GM04504 (cell line): Measurements from ENCODE around the gene SULF2.

Experiments
- DNase-seq: peaks from one replicate; pipeline ENCODE4 v3.0.0-alpha.2; 2012; ENCODE audit warnings: low read depth

Gene SULF2

GRCh38 chr20:47735412-47736400 lies 49.6 kb downstream of the SULF2 start:
- DNase-seq: no peak

DNA sequence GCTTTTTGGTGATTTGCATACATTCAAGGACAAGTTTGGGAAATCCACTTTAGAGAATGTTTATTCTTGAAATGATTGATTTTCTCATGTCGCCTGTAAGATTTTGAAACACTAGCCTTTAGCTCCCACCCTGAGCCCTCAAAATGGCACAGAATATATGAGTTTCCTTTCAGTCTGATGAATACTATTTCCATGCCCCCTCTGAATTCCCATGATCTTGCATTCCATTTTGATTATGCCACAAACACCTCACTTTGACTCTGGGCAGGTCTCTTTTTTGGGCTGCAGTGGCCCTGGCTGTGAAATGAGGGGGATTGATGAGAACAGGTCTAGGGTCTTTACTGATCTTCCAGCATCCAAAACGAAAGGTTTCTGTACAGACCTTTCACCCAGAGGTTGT lies 50.4 kb downstream of the SULF2 start:
- no peak for DNase-seq

GRCh38 chr20:47733892-47734291 lies 51.4 kb downstream of the SULF2 start:
- no peak for DNase-seq

- no peak for DNase-seq
These were observed 54.5 kb downstream of the SULF2 start for GRCh38 chr20:47730744-47731143.

DNA sequence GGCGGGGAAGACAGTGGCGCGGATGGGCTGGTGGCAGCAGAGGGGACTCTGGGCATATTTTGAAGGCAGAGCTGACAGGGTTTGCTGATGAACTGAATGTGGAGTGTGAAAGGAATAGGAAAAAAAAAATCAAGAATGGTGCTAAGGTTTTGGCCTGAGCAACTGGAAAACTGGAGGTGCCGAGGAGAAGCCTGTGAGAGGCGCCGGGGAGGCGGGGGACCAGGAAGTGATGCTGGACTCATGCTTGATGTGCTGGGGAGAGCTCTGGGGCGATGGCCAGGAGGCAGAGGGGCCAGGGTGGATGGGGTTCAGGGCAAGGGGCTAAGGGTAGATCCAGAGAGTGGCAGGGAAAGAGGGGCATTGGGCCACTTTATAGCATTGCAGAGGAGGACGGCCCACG lies 55.8 kb downstream of the SULF2 start:
- no peak for DNase-seq

DNA sequence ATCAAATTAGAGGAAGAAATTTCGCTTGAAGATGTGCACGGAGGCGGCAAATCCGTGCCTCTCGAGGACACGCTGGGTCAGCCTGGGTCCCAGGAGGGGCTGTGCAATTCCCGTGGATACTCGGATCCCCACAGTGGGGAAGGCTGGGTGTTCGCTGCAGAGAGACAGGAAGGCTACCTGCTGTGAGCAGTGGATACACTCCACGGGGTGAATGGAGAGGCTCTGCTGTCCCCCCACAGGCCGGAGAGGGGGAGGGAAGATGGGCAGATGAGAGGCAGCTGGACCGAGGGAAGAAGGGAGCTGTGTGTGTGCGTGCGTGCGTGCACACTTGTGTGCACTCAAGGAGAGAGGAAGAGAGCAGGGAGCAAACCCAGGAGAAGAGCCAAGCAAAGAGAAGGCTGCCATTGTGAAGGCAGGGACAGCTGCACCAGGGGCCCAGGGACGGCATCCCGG lies 57.3 kb downstream of the SULF2 start:
- no peak for DNase-seq

DNA sequence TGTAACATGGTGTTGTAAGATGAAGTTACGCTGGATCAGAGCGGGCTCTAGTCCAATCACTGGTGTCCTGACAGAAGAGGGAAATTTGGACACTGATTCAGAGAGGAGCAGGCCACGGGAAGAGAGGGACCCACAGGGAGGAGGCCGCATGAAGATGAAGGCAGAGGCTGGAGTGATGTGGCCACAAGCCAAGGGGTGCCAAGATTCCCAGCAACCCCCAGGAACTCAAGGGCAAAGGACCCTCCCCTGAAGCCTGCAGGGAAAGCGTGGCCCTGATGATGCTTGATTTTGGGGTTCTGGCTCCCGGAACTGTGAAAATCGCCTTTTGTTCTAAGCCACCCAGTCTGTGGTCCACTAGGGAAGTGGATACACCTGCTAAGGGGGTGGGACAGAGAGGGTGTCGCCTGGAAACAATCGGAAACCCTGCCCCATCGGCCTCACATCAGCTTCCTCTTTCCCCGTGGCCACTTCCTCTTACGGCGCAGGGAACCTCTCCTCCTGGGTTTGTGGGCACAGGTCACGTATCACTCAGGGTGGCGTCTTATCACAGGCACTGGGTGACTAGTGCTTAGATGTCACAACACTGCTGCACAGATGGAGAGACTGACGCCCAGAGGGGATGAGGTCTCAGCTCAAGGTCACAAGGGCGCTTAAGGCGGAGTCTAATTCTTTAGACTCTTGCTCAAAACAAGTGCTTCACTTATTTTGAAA lies 58.0 kb downstream of the SULF2 start:
- no peak for DNase-seq

- no peak for DNase-seq
These were observed 58.6 kb downstream of the SULF2 start for GRCh38 chr20:47726632-47727031.

DNA sequence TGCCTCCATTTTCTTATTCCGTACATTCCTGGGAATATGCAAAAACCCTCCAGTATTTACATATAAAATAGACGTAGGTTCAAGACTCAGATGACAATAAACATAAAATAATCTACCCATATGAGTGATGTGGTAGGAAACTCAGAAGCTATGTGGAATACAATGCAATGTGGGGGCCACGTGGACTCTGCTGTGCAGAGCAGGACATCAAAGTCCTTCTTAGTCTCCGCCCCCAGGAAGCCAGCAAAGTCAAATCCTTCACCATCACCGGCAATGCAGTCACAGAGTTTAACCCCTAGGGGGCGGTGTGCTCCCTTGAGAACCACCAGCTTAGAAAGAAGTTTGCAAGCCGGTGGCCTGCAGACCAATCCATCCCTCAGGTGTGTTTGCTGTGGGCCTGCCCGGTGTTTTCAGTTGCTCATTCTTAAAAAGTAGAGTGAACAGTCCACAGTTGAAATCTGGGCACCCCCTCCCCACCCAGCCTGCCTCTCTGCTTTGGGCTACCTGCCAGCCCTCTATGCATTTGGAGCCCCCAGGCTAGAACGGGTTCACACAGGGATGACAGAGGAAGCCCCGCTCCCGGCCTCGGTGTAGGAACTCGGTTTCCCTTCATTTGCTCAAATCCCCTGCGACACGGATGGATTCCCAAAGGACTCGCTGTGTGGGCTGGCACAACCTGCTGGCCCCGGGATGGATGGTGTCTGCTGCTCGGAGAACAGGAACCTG lies 59.9 kb downstream of the SULF2 start:
- peak; percentile 69 for DNase-seq

DNA sequence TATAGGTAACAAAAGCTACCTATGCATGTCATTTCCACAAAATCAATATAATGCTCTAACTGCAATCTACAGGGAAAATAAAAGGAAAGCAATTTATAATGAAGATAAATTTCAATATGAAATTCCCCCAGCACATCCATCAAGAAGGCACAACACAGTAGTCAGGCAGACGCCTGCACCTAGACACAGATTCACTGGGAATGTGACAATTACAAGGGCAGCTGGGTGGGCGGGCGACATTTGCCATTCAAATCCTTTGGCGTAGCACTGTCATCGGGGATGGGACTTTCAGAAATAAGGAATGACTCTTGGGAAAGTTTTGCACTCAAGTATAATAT lies 60.4 kb downstream of the SULF2 start:
- no peak for DNase-seq

GRCh38 chr20:47724396-47724795 lies 60.9 kb downstream of the SULF2 start:
- no peak for DNase-seq

DNA sequence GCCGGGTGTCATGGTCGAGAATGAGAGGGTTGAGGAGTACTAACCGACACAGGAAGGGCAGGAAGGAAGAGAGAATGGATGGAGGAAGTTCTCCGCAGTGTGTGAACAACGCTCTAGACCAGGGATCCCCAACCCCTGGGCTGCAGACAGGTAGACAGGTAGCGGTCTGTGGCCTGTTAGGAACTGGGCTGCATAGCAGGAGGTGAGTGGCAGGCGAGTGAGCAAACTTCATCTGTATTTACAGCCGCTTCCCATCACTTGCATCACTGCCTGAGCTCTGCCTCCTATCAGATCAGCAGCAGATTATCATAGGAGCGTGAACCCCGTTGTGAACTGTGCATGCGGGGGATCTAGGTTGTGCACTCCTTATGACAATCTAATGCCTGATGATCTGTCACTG lies 62.0 kb downstream of the SULF2 start:
- DNase-seq: no peak

DNA sequence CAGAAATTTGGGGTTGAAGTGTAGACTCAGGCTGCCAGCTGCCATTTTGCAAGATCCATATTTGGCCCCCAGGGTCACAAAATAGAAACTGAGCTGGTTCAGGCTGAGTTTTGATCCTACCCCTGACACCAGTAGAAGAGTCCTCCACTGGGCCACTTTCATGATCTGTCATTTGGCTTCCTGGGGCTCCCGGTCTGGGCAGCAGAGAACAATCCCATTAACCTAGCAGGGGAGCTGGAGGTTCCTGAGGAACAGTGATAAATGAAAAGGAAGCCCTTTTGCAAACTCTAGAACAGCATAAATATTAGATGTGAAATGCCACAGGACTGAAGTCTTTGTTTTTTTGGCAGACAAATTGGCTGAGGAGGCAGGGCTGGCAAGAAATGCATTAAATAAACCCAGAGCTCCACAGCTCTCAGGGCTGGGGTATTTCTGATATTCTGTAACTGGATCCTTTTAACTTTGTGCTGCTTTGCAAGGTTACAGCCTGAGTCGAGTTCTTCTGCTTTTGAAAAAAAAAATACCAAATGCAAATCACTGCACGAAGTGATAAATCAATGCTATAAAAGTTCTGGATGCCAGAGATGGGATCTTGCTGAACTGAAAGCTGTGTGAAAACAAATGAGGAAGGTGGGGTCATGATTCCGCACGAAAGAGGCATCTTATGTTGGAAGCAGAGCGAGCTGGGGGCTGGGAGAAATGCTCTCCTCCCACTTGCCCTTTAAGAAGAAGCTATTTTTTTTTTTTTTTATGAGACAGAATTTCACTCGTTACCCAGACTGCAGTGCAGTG lies 64.4 kb downstream of the SULF2 start:
- peak; percentile 83 for DNase-seq

GRCh38 chr20:47719625-47720024 lies 65.7 kb downstream of the SULF2 start:
- no peak for DNase-seq

DNA sequence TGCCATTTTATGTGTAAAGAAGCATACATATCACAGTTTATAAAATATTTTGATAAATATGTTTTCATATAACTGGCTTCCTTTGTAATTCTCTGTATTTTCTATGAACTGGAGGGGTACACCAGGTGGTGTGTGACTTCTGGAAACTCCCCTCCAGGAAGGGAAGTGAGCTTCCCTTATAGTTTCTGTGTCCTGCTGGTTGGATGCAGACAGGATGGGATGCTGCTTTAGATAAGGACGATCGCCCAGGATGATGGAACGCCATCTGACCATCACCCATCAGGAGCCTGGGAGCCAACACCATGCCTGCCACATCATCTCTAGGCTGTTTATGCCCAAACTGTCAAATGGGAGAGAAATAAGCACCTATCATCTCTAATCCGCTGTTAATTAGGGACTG lies 66.1 kb downstream of the SULF2 start:
- DNase-seq: no peak

GRCh38 chr20:47718398-47718797 lies 66.9 kb downstream of the SULF2 start:
- no peak for DNase-seq

GRCh38 chr20:47717421-47717820 lies 67.9 kb downstream of the SULF2 start:
- DNase-seq: no peak

- DNase-seq: no peak
These were observed 71.3 kb downstream of the SULF2 start for GRCh38 chr20:47713878-47714450.

DNA sequence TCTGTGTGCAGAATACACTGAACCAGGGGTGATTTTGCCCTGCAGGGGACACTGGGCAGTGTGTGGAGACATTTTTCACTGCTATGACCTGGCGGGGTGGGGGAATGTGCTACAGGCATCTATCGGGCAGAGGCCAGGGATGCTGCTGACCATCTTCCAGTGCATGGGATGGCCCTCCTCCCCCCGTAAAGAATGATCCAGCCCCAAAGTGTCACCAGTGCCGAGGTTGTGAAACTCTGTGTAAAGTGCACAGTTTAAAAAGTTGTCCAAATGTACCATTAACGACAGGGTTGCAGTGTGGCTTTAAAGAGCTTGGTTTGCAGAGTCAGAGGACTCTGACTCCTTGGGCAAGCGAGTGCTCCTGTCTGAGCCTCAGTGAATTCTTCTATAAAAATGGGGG lies 72.1 kb downstream of the SULF2 start:
- DNase-seq: no peak

GRCh38 chr20:47711046-47711752 lies 74.1 kb downstream of the SULF2 start:
- DNase-seq: no peak

- no peak for DNase-seq
These were observed 74.6 kb downstream of the SULF2 start for GRCh38 chr20:47710665-47711045.
